Measurements from ENCODE around the gene TSHZ2.
A peak's percentile ranks its signal among the peaks of the same experiment; 100 is the strongest.

The TSHZ2 gene

GRCh38 chr20:53141201-53142050 is 169.3 kb downstream of the TSHZ2 start:
- no peak for DNase-seq

- no peak for DNase-seq
Measured at GRCh38 chr20:53142225-53143127, 170.3 kb downstream of the TSHZ2 start.

GRCh38 chr20:53146201-53146891 is 174.2 kb downstream of the TSHZ2 start:
- no peak for DNase-seq

- no peak for DNase-seq
Measured at GRCh38 chr20:53148771-53149147, 176.6 kb downstream of the TSHZ2 start.

DNA sequence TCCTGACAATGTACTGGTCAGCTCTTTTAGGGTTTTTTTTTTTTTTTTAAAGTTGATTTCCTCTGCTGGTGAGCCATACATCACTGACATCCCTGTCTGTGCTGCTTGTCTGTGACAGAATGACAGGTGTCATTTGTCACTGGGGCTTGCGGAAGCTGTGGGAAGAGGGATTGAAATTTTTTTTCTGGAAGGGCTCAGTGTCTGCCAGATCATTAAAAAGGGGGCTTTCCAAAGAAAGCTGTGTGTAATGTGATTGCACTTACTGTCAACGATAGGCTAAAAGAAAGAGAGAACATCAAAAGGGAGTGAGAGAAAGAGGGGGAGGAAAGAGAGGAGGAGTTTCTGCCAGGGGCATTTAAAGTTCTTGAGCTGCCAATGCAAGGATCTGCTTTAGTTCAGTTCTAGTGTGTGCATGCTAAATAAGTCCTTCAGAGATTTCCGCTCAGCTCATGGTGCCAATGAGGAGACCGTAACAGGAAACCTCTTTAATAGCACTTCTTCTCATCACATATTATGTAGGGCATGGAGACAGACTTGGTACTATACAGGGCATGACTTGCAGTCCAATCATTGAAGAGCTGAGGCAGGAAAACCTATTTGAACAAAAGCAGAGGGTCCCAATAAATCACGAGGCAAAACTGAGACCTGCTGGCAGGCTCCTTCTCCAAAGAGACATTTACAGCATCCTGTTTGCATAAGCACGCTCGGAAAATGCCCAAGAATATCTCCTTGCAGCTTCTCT is 177.2 kb downstream of the TSHZ2 start:
- no peak for DNase-seq

DNA sequence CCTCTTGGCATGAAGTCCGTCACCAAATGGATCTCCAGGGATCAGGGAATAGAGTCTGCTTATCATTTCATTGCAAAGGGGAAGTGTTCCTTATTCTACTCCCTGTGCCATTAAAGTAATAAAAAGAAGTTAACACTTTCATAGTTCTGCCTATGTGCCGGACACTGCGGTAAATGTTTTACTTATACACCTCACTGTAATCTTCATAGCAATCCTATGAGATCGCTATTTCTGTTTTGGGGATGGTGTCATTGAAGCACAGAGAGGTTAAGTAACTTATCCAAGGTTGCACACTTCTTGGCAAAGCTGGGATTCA is 177.7 kb downstream of the TSHZ2 start:
- DNase-seq, result no peak

DNA sequence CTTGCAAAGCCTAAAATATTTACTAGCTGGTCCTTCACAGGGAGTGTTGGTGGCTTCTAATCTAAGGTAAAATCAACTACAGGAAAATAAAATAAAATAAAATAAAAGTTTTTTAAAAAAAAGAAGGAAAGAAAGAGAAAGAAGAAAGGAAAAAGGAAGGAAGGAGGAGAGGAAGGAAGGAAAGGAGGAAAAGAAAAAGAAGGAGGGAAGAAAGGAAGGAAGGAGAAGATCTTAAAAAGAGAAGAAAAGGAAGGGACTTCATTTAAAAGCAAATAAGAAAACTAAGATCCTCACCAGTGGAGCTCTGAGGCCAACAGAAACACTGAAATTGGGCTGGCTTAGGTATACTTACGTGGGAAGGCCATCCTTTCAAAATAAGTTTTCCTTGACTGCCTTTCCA is 178.4 kb downstream of the TSHZ2 start:
- no peak for DNase-seq

GRCh38 chr20:53152228-53152627 is 180.1 kb downstream of the TSHZ2 start:
- DNase-seq, result no peak

DNA sequence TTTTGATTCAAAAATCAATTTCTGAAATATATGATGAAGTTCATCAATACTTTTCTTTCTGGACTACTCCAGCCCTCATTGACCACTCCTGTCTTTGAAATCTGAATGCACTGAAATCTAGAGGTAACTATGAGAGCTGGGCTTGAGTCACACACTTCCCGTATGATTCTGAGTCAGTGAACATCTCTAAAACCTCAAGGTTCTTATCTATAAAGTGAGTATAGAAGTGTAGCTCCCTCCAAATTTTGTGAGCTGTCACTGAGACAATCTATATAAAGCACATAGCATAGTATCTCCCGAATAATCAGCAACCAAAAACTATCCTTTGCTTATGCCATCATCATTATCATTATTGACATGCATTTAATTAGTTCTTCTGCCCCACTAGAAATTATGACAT is 182.4 kb downstream of the TSHZ2 start:
- DNase-seq, result no peak

GRCh38 chr20:53157443-53158408 is 185.6 kb downstream of the TSHZ2 start:
- peak; percentile 33 for DNase-seq

GRCh38 chr20:53159160-53159559 is 187.0 kb downstream of the TSHZ2 start:
- DNase-seq, result no peak

DNA sequence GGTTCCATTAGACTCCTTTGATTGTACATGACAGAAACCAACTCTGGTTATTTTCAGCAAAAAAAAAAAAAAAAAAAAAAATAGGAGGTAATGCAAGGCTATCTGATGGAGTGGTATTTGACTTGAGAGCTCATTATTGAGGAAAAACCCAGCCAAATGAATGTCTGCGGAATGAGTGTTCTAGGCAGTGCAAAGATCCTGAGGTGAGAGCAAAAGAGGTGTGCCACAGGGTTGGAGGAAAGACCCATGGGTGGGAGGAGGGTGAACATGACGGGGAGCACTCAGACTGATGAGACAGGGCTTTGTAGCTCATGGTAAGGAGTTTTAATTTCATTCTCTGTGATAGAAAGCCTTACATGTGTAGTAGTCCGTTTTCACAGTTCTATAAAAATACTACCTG is 188.9 kb downstream of the TSHZ2 start:
- DNase-seq, result no peak

DNA sequence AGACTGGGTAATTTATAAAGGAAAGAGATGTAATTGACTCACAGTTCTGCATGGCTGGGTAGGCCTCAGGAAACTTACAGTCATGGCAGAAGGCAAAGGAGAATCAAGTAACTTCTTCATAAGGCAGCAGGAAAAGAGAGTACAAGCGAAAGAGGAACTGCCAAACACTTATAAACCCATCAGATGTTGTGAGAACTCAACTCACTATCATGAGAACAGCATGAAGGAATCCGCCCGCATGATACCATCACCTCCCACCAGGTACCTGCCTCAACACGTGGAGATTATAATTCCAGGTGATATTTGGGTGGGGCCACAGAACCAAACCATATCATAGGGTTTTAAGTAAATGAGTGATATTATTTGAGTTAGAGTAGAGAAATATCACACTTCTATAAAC is 189.3 kb downstream of the TSHZ2 start:
- no peak for DNase-seq

DNA sequence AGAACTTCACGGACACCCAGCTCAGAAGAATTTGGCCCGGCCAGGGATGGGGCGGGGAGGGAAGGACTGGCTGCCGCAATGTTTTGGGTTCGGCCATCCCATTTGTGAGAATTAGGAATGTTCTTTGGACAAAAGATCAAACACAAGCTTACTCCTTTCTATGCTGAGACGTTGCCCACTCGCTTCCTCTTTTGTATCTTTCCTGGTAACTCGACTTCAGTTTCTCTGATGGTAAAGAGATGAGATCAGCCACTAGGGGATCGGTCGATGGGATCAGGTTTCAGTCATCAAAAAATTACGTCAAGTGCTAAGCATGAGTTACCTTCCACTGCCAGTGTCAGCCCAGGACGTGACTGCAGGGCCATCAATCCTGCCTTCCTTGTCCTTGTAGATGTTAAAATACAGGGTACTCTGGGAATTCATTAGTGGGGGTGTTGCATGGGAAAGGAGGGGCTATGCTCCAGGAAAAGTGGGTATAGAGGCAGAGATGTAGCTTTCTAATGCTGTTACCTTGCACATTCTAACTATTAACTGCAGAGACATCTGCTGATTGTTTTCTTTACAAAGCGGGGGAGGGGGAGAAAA is 190.2 kb downstream of the TSHZ2 start:
- DNase-seq, result no peak

DNA sequence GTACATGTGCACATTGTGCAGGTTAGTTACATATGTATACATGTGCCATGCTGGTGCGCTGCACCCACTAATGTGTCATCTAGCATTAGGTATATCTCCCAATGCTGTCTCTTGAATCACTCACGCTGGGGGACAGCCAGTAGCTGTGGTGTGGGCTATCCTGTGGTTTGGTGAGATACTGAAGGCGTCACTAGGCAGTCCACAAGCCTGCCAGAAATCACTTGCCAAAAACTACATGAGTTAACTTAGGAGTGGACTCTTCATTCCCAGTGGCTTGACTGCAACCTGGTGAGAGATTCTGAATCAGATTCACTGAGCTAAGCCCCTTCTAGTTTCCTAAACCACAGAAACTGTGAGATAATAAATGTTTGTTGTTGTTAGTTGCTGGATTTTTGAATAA is 191.3 kb downstream of the TSHZ2 start:
- DNase-seq, result no peak

GRCh38 chr20:53164072-53164471 is 191.9 kb downstream of the TSHZ2 start:
- DNase-seq, result no peak

- DNase-seq, result no peak
Measured at GRCh38 chr20:53165452-53165851, 193.3 kb downstream of the TSHZ2 start.

GRCh38 chr20:53168491-53168890 is 196.3 kb downstream of the TSHZ2 start:
- DNase-seq, result no peak

DNA sequence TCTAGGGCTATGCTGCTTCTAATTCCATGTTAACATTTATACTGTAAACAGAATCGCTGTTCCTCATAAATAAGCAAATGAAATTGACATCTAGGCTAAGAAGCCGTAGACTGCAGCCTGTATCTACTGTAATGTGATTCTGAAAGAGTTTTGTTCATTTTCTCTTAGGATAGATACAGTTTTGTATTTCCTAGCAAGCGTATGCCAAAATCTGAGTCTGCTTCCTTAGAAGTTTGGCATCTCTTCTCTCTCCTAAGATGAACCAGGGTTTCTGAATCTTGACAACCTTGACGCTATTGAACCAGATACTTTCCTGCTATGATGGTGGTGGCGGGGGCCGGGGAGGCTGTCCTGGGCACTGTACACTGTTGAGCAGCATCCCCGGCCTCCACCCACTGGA is 198.0 kb downstream of the TSHZ2 start:
- DNase-seq, result no peak

- no peak for DNase-seq
Measured at GRCh38 chr20:53171065-53171464, 198.9 kb downstream of the TSHZ2 start.

GRCh38 chr20:53174454-53174853 is 202.3 kb downstream of the TSHZ2 start:
- no peak for DNase-seq

All from GDM1 (cell line).